Urinary bladder (tissue), 4 donors: Measurements from ENCODE around the gene ZDHHC14. TPM values are rescaled to one million over a fixed set of nuclear protein-coding genes. Genes with fewer than 3 reads are reported as not detected.

Source experiments
- DNase-seq: peaks from one replicate; pipeline ENCODE4 v3.0.0-alpha.2; 2015; ENCODE audit errors: extremely low spot score
- H3K27ac ChIP-seq: one replicate; pipeline ENCODE4 v1.5.1; 2013; ENCODE audit warnings: low read depth, mild to moderate bottlenecking, moderate library complexity
- H3K36me3 ChIP-seq: one replicate; pipeline ENCODE4 v1.6.1; 2013; ENCODE audit warnings: mild to moderate bottlenecking, moderate library complexity; ENCODE audit not compliant: insufficient read depth
- H3K4me1 ChIP-seq: one replicate; pipeline ENCODE4 v1.6.1; 2013; ENCODE audit warnings: mild to moderate bottlenecking, moderate library complexity; ENCODE audit not compliant: insufficient read depth
- H3K4me3 ChIP-seq: one replicate; pipeline ENCODE4 v1.5.1; 2013; ENCODE audit warnings: low read depth, low read length
- WGBS: extraction: QIAGEN DNeasy Blood & Tissue Kit; methylation state at CpG from one replicate; pipeline ENCODE4 v1.1.7; 2013; 5-methylcytosine and 5-hydroxymethylcytosine counted together
- polyA plus RNA-seq: library from polyadenylated mRNA; stranded (reverse); fragments of 200-250 nt; gene quantifications from one replicate; pipeline ENCODE4 v1.2.3, GENCODE V29; 2013
- total RNA-seq: library from RNA; depleted of rRNA; stranded (reverse); fragments of >200 nt; gene quantifications from one replicate; pipeline ENCODE4 v1.2.3, GENCODE V29; 2014
- donor health status: healthy with polysubstance abuse.
- donor health status: healthy.

The ZDHHC14 gene
- total and polyA plus RNA-seq, 2 donors, result 9.6 to 10.2 TPM

GRCh38 chr6:157606516-157606915, 225.5 kb downstream of the ZDHHC14 start:
- WGBS, result 84% methylated on average over 9 of the region's 9 CpGs
- H3K27ac ChIP-seq, result no peak overlapping the region
- DNase-seq, result no peak

DNA sequence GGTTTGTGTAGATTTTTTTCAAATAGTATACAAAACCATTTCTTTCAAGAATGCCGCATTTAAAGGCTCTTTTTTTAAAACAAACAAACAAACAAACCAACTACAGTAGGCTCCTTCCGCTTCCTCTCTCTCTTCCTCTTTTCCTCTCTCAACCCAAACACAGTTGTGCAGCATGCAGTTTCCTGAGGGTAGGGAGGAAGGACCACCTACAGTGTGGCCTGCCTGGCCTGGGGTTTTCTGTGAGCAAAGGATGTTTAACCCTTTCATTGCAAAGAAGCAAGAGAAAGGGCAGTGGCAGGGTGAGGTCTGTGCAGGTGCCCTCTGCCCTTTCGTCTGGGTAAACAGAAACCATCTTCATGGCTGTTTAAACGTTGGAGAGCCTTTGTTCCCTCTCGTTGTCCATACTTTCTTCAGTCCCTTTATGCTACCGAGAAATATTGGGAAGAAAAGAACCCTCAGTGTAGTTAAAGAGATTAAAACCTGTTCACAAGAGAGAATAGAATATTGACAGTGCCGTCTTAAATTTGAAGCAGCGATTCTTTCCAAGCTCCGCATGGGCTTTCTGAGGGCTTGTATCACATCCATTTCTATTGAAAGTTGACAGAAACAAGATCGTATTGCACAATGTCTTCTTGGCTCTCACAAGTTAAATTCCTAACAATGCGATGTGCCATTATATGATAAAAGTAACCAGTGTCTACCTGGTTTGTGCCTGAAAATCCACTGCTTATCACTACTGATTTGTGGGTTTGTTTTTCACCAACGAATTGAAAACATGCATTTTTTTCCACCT, 226.5 kb downstream of the ZDHHC14 start:
- Histone ChIP-seq H3K36me3 (no peaks in the 10 kb centered on the region), H3K4me3 (no peak overlapping the region), H3K27ac (no peak overlapping the region), H3K4me1 (no peaks in the 10 kb centered on the region)
- no peak for DNase-seq
- WGBS, result 74% methylated on average over 12 of the region's 12 CpGs

More at GRCh38 chr6:157606516-157606915, 225.5 kb downstream of the ZDHHC14 start:
- Histone ChIP-seq H3K36me3 (no peaks in the 10 kb centered on the region), H3K4me1 (no peaks in the 10 kb centered on the region), H3K4me3 (no peak overlapping the region)

DNA sequence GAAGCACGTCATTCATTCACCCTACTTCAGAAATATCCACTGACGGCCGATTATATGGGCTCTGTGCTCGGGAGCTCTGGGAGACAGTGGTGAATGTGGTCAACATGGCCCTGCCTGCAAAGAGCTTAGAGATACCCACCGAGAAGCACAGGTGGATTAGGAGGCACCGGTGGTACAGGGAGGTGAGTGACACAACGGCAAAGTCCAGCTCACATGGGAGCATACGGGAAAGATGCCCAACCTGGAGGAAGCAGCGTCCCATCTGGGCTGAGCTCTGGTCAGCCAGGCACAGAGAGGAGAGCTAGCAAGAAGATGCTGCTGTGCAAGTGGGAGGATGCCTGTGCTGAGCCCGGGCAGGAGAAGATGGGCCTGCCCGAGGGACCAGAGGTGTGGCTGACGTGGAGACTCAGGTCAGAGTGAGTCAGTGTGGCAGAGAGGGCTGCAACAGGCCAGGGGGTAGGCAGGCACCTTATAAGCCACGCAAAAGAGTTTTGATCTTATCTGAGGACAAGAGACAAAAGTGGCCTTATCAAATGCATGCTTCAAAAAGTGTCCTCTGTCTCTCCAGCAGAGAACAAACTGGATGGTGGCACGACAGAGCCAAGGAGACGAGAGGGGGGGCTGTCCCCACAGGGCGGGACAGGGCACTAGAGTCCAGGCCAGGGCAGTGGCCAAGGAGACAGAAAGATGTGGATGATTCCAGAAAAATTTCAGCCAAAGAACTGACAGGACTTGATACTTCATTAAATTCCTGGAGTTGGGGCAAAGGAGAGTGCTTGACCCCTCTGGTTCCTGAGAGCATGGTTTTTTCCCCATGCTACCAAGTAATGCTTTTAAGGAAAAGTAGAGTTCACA, 227.5 kb downstream of the ZDHHC14 start:
- DNase-seq, result no peak
- H3K27ac ChIP-seq, result no peak overlapping the region

GRCh38 chr6:157609117-157609516, 228.1 kb downstream of the ZDHHC14 start:
- DNase-seq, result no peak
- H3K4me3 ChIP-seq, result no peak overlapping the region
- H3K36me3 ChIP-seq, result no peaks in the 10 kb centered on the region
- WGBS, result 98% methylated on average over 6 of the region's 6 CpGs
- no peak overlapping the region for H3K27ac ChIP-seq
- peaks cover 2% of the 10 kb centered on the region for H3K4me1 ChIP-seq

More for the DNA sequence above, 227.5 kb downstream of the ZDHHC14 start:
- H3K4me3 ChIP-seq, result no peak overlapping the region
- WGBS, result 89% methylated on average over 16 of the region's 16 CpGs
- H3K4me1 ChIP-seq, result no peaks in the 10 kb centered on the region
- H3K36me3 ChIP-seq, result no peaks in the 10 kb centered on the region

GRCh38 chr6:157609556-157609955, 228.6 kb downstream of the ZDHHC14 start:
- DNase-seq, result no peak
- Histone ChIP-seq H3K4me1 (peaks cover 2% of the 10 kb centered on the region), H3K4me3 (no peak overlapping the region), H3K27ac (no peak overlapping the region), H3K36me3 (no peaks in the 10 kb centered on the region)
- WGBS, result 93% methylated on average over 3 of the region's 3 CpGs

GRCh38 chr6:157610451-157610999, 229.5 kb downstream of the ZDHHC14 start:
- Histone ChIP-seq H3K4me3 (no peak overlapping the region), H3K36me3 (no peaks in the 10 kb centered on the region), H3K27ac (no peak overlapping the region), H3K4me1 (peaks cover 2% of the 10 kb centered on the region)
- 87% methylated on average over 9 of the region's 9 CpGs for WGBS
- no peak for DNase-seq

GRCh38 chr6:157611406-157611805, 230.4 kb downstream of the ZDHHC14 start:
- no peak for DNase-seq
- Histone ChIP-seq H3K4me1 (peaks cover 2% of the 10 kb centered on the region), H3K4me3 (no peak overlapping the region), H3K36me3 (no peaks in the 10 kb centered on the region), H3K27ac (no peak overlapping the region)
- WGBS, result 91% methylated on average over 3 of the region's 3 CpGs

GRCh38 chr6:157613011-157613522, 232.1 kb downstream of the ZDHHC14 start:
- Histone ChIP-seq H3K4me1 (peaks cover 2% of the 10 kb centered on the region), H3K27ac (no peak overlapping the region), H3K4me3 (no peak overlapping the region), H3K36me3 (no peaks in the 10 kb centered on the region)
- no peak for DNase-seq
- WGBS, result 78% methylated on average over 7 of the region's 7 CpGs

DNA sequence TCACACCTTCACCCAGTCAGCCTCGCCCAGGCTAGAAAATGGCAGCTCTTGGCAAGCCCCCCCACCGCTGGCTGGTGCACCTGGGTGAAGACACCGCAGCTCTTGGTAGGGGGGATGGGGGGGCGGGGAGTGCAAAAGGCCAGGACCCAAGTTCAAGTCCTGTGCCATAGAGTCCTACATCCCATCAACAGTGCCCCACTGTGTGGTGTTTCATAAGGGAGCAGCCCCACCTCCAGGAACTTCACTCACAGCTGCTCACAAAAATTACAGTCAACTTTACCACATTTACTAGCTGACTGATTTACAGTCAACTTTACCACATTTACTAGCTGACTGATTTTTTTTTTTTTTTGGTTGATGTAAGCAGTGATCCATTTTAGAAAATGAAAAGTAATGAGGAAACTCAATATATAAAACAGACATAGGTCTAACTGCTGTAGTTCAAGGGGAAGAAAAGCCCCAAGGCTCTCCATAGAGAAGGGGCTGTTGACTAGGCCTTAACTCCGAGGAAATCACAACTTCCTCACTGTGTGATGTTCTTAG, 233.1 kb downstream of the ZDHHC14 start:
- Histone ChIP-seq H3K4me1 (peaks cover 2% of the 10 kb centered on the region), H3K27ac (no peak overlapping the region), H3K4me3 (no peak overlapping the region), H3K36me3 (no peaks in the 10 kb centered on the region)
- DNase-seq, result no peak
- 91% methylated on average over 5 of the region's 5 CpGs for WGBS

DNA sequence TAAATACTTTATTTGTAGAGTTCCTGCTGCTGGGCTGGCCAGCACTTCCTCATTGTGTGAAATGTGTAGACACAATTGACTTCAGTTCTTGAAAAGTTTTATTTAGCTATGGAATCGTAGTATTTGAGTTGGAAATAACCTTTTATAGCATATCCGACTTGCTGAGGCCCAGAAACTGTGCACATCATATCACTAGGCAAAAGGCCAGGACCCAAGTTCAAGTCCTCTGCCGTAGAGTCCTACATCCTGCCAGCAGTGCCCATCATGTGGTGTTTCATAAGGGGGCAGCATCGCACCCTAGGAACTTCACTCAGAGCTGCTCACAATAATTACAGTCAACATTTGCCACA, 234.4 kb downstream of the ZDHHC14 start:
- H3K36me3 ChIP-seq, result no peaks in the 10 kb centered on the region
- H3K4me3 ChIP-seq, result no peak overlapping the region
- H3K27ac ChIP-seq, result no peak overlapping the region
- peaks cover 2% of the 10 kb centered on the region for H3K4me1 ChIP-seq
- WGBS, result 73% methylated on average over 4 of the region's 4 CpGs
- DNase-seq, result no peak

DNA sequence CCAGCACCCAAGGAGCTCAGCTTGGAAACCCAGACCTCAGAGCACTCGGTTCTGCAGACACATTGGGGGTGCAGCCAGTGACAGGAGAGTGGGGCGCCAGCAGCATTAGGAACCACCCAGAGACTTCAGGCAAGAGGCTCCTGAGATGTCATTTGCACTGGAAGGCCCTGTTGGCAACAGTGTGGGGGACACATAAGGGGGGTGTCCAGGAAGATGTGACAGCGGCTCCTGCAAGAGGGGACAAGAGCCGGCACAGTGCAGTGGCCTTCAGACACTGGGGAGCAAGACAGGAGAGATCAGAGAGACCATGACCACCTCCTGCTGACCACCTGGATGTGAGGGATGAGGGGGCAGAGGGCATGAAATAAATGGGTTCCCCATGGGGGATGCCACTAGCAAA, 235.0 kb downstream of the ZDHHC14 start:
- Histone ChIP-seq H3K4me1 (peaks cover 2% of the 10 kb centered on the region), H3K36me3 (no peaks in the 10 kb centered on the region), H3K4me3 (no peak overlapping the region), H3K27ac (no peak overlapping the region)
- WGBS, result 95% methylated on average over 4 of the region's 4 CpGs
- no peak for DNase-seq

GRCh38 chr6:157620944-157621343, 240.0 kb downstream of the ZDHHC14 start:
- WGBS, result 83% methylated on average over 3 of the region's 3 CpGs
- no peaks in the 10 kb centered on the region for H3K4me1 ChIP-seq
- DNase-seq, result no peak
- H3K27ac ChIP-seq, result no peak overlapping the region
- no peak overlapping the region for H3K4me3 ChIP-seq
- H3K36me3 ChIP-seq, result no peaks in the 10 kb centered on the region

- H3K4me1 ChIP-seq, result no peaks in the 10 kb centered on the region
- H3K36me3 ChIP-seq, result no peaks in the 10 kb centered on the region
- DNase-seq, result no peak
- H3K27ac ChIP-seq, result no peak overlapping the region
- H3K4me3 ChIP-seq, result no peak overlapping the region
- 61% methylated on average over 6 of the region's 6 CpGs for WGBS
Measured at GRCh38 chr6:157621406-157621805, 240.4 kb downstream of the ZDHHC14 start.
